ENCODE results near the gene CLDN6.

GRCh38 chr16:2973093-2973492, 44.9 kb downstream of the CLDN6 start:
- TF ChIP-seq, protein P1, sequence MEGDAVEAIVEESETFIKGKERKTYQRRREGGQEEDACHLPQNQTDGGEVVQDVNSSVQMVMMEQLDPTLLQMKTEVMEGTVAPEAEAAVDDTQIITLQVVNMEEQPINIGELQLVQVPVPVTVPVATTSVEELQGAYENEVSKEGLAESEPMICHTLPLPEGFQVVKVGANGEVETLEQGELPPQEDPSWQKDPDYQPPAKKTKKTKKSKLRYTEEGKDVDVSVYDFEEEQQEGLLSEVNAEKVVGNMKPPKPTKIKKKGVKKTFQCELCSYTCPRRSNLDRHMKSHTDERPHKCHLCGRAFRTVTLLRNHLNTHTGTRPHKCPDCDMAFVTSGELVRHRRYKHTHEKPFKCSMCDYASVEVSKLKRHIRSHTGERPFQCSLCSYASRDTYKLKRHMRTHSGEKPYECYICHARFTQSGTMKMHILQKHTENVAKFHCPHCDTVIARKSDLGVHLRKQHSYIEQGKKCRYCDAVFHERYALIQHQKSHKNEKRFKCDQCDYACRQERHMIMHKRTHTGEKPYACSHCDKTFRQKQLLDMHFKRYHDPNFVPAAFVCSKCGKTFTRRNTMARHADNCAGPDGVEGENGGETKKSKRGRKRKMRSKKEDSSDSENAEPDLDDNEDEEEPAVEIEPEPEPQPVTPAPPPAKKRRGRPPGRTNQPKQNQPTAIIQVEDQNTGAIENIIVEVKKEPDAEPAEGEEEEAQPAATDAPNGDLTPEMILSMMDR (IDR thresholded peaks at IDR 0.05), result no peak
- no peak for TF ChIP-seq POLR2A (IDR thresholded peaks at IDR 0.05)

Data from thyroid gland (tissue), 4 donors.